HFFc6 (cell line): ENCODE data around the gene ERC2. TPM values are rescaled to one million over a fixed set of nuclear protein-coding genes. Genes with fewer than 3 reads are reported as not detected.

ENCODE experiments used
- DNase-seq: peaks from one replicate; pipeline ENCODE4 v3.0.0-alpha.2; 2018
- H3K27ac Mint-ChIP-seq: 2 replicates; pipeline ENCODE4 v1.8.0; 2020; ENCODE audit warnings: mild to moderate bottlenecking, mixed read lengths
- H3K27me3 Mint-ChIP-seq: 2 replicates; pipeline ENCODE4 v1.8.0; 2021; ENCODE audit warnings: mild to moderate bottlenecking, moderate library complexity, mixed read lengths; ENCODE audit not compliant: insufficient read depth
- H3K36me3 Mint-ChIP-seq: 2 replicates; pipeline ENCODE4 v1.8.0; 2021; ENCODE audit warnings: low read depth, mixed read lengths
- H3K4me1 Mint-ChIP-seq: 2 replicates; pipeline ENCODE4 v1.8.0; 2020; ENCODE audit warnings: low read depth, mixed read lengths
- H3K4me3 Mint-ChIP-seq: 2 replicates; pipeline ENCODE4 v1.8.0; 2020; ENCODE audit warnings: mild to moderate bottlenecking, moderate library complexity, mixed read lengths
- H3K9me3 Mint-ChIP-seq: 2 replicates; pipeline ENCODE4 v1.8.0; 2020; ENCODE audit warnings: mild to moderate bottlenecking, mixed read lengths
- total RNA-seq, 6 experiments: library from RNA; stranded (reverse); fragmentation: NEBNext Ultra II Directional; extraction: Animal tissue kit (Norgen Biotek cat#: 25700); gene quantifications; 2 replicates in 1 of 6; 3 replicates in 5 of 6; pipeline ENCODE4 v1.2.3, GENCODE V29; 2021
- TF ChIP-seq, protein P1 (sequence below): fragments of 200-600 bp; sonication (generic); IDR thresholded peaks from 2 replicates; pipeline ENCODE4 v1.5.0; 2021; ENCODE audit warnings: antibody characterized with exemption, mild to moderate bottlenecking

ERC2 gene
- total RNA-seq, 6 experiments from 2014 or later: 0.11 TPM; not detected in 5

DNA sequence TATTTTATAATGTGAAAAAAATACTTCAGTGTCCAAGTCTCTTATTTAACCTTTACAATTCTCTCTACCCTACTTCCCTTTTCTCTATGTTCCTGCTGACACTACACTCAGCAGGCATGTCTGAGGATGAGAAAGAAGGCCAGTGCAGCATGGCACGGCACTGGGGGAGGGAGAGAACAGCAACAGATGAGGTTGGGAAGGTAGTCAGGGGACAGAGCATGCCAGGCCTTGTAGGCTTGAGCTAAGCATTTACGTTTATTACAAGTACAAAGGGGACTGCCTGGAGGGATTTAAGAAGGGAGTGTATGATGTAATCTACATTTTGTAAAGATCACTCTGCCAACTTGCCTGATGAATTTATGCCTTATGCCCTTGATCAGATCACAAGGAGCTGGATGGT, 863.9 kb downstream of the ERC2 start:
- Mint-ChIP-seq H3K4me3 (no peak overlapping the region), H3K27me3 (peaks cover 12% of the 10 kb centered on the region), H3K4me1 (peaks cover 11% of the 10 kb centered on the region; the same call in 1 of the 2 replicates), H3K27ac (no peak overlapping the region), H3K9me3 (no peaks in the 10 kb centered on the region), H3K36me3 (no peaks in the 10 kb centered on the region)
- TF ChIP-seq, protein P1, sequence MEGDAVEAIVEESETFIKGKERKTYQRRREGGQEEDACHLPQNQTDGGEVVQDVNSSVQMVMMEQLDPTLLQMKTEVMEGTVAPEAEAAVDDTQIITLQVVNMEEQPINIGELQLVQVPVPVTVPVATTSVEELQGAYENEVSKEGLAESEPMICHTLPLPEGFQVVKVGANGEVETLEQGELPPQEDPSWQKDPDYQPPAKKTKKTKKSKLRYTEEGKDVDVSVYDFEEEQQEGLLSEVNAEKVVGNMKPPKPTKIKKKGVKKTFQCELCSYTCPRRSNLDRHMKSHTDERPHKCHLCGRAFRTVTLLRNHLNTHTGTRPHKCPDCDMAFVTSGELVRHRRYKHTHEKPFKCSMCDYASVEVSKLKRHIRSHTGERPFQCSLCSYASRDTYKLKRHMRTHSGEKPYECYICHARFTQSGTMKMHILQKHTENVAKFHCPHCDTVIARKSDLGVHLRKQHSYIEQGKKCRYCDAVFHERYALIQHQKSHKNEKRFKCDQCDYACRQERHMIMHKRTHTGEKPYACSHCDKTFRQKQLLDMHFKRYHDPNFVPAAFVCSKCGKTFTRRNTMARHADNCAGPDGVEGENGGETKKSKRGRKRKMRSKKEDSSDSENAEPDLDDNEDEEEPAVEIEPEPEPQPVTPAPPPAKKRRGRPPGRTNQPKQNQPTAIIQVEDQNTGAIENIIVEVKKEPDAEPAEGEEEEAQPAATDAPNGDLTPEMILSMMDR: no peak
- no peak for DNase-seq

GRCh38 chr3:55601366-55602080, 866.7 kb downstream of the ERC2 start:
- TF ChIP-seq, protein P1: no peak
- no peaks in the 10 kb centered on the region for H3K36me3 Mint-ChIP-seq
- peaks cover 11% of the 10 kb centered on the region; the same call in 1 of the 2 replicates for H3K4me1 Mint-ChIP-seq
- H3K27ac Mint-ChIP-seq: no peak overlapping the region
- H3K4me3 Mint-ChIP-seq: no peak overlapping the region
- DNase-seq: no peak
- no peaks in the 10 kb centered on the region for H3K9me3 Mint-ChIP-seq
- H3K27me3 Mint-ChIP-seq: peaks cover 11% of the 10 kb centered on the region

DNA sequence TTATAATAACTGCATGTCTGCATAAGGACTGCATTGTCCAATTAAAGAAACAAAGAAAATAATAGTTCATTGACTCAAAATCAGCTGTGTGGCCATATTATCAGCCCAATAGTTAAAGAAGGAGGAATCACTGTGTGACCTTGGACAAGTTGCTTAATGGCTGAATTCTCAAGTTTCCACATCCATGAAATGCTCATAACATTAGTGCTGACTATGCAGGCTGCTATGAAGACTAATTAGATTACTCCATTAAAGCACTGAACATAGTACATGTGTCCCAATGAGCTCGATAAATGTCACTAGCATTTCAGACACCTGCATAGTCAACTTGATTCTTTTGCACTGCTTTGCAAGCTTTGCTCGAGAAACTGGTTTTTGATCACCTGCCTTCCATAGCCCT, 870.0 kb downstream of the ERC2 start:
- Mint-ChIP-seq H3K27ac (no peak overlapping the region), H3K36me3 (no peaks in the 10 kb centered on the region), H3K4me3 (no peak overlapping the region), H3K9me3 (no peaks in the 10 kb centered on the region), H3K4me1 (peaks cover 6% of the 10 kb centered on the region; the same call in 1 of the 2 replicates), H3K27me3 (peaks cover 25% of the 10 kb centered on the region)
- DNase-seq: no peak
- TF ChIP-seq, protein P1: no peak

DNA sequence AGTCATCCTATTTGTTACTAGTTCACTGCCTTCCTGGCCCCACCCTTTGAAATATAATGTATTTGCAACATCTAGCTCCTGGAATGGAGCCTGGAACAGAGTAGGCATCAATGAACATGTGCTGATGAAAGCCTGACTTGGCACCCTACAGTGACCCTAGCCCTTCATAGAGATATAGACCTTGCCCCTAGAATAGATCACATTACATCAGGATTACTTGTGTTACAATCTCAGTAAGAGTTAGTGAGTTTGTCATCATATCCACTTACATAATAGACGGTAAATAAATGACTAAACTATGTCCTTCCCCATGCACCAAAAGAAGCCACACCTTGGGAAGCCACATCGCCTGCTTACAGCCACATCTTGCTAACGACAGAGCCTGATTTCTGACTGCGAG, 870.6 kb downstream of the ERC2 start:
- H3K9me3 Mint-ChIP-seq: no peaks in the 10 kb centered on the region
- H3K36me3 Mint-ChIP-seq: no peaks in the 10 kb centered on the region
- peaks cover 7% of the 10 kb centered on the region; the same call in 1 of the 2 replicates for H3K4me1 Mint-ChIP-seq
- H3K27me3 Mint-ChIP-seq: peaks cover 20% of the 10 kb centered on the region
- no peak overlapping the region for H3K27ac Mint-ChIP-seq
- TF ChIP-seq, protein P1: no peak
- H3K4me3 Mint-ChIP-seq: no peak overlapping the region
- DNase-seq: no peak

GRCh38 chr3:55596212-55596611, 872.1 kb downstream of the ERC2 start:
- H3K36me3 Mint-ChIP-seq: no peaks in the 10 kb centered on the region
- peaks cover 25% of the 10 kb centered on the region for H3K27me3 Mint-ChIP-seq
- H3K27ac Mint-ChIP-seq: no peak overlapping the region
- TF ChIP-seq, protein P1: no peak
- peaks cover 17% of the 10 kb centered on the region; the same call in 1 of the 2 replicates for H3K4me1 Mint-ChIP-seq
- no peak for DNase-seq
- no peaks in the 10 kb centered on the region for H3K9me3 Mint-ChIP-seq
- no peak overlapping the region for H3K4me3 Mint-ChIP-seq
